A549 (cell line): ENCODE data around the gene SLC35F3. TPM values are rescaled to one million over a fixed set of nuclear protein-coding genes. Genes with fewer than 3 reads are reported as not detected.

Experiments
- ATAC-seq, 2 experiments: fragments of 200-7000 bp in 1 of 2; fragments of >200 bp in 1 of 2; cut with Nextera tagmentation in 1 of 2; cut with Tn5 transposase in 1 of 2; 3 replicates each; pipeline versions ENCODE4 v1.8.0 to v1.9.1; 2018 to 2020; ENCODE audit warnings: mild to moderate bottlenecking in 1 of 2, moderate library complexity in 1 of 2
- CTCF ChIA-PET: fragments of 300-600 bp; sonication (Branson Sonifier 250); formaldehyde crosslinking; extraction: SDS; loops from one replicate; lab custom pipeline; 2021; ENCODE audit warnings: antibody characterized with exemption, inconsistent platforms; lab: Yijun Ruan, JAX
- POLR2A ChIA-PET: fragments of 350-600 bp; formaldehyde crosslinking; extraction: SDS; loops from one replicate; lab custom pipeline; 2021; ENCODE audit warnings: antibody characterized with exemption, inconsistent platforms; lab: Yijun Ruan, JAX
- DNase-seq, 2 experiments: peaks; one replicate each; pipeline versions ENCODE4 v3.0.0 to v3.0.0-alpha.2; 2011 to 2016; ENCODE audit warnings: low read depth in 1 of 2, low spot score in 1 of 2
- FAIRE-seq: peaks from 2 replicates; lab custom pipeline; 2011; peaks lifted over from hg19 to GRCh38; lab: Jason Lieb, UNC
- H3K27ac ChIP-seq, 2 experiments: fragments of >200 bp; sonication (Bioruptor Twin); formaldehyde crosslinking; 3 replicates each; pipeline ENCODE4 v1.5.1; 2016 to 2017
- H3K4me1 ChIP-seq: fragments of >200 bp; sonication (Bioruptor Twin); formaldehyde crosslinking; 3 replicates; pipeline ENCODE4 v1.6.1; 2016
- H3K4me2 ChIP-seq: fragments of >200 bp; sonication (Bioruptor Twin); formaldehyde crosslinking; 3 replicates; pipeline ENCODE4 v1.6.1; 2016
- H3K4me3 ChIP-seq: fragments of >200 bp; sonication (Bioruptor Twin); formaldehyde crosslinking; 3 replicates; pipeline ENCODE4 v1.5.1; 2016
- H3K9me3 ChIP-seq: fragments of >200 bp; sonication (Bioruptor Twin); formaldehyde crosslinking; 3 replicates; pipeline ENCODE4 v1.6.1; 2016
- BCL3 ChIP-seq: fragments of >200 bp; sonication (Bioruptor Twin); formaldehyde crosslinking; IDR thresholded peaks from 3 replicates; pipeline ENCODE4 v1.6.1; 2016
- CHD4 ChIP-seq: fragments of 200-600 bp; sonication (generic); IDR thresholded peaks from 2 replicates; pipeline ENCODE4 v1.6.1; 2016; ENCODE audit warnings: antibody characterized with exemption, mild to moderate bottlenecking, borderline replicate concordance
- CTCF ChIP-seq: fragments of >200 bp; sonication (Bioruptor Twin); formaldehyde crosslinking; IDR thresholded peaks from 3 replicates; pipeline ENCODE4 v1.5.1; 2016
- EHF ChIP-seq: fragments of 250-450 bp; sonication (Bioruptor Pico); IDR thresholded peaks from 2 replicates; pipeline ENCODE4 v1.5.0; 2020; ENCODE audit warnings: mild to moderate bottlenecking
- EP300 ChIP-seq, 2 experiments: fragments of >200 bp; sonication (Bioruptor Twin); formaldehyde crosslinking; IDR thresholded peaks; 2 replicates in 1 of 2; 3 replicates in 1 of 2; pipeline ENCODE4 v1.6.1; 2016 to 2017
- ESRRA ChIP-seq: fragments of 150-350 bp; IDR thresholded peaks from 2 replicates; pipeline ENCODE4 v1.6.1; 2014; ENCODE audit warnings: mild to moderate bottlenecking, low read length, borderline replicate concordance
- FOSL2 ChIP-seq, 2 experiments: fragments of 450-650 bp in 1 of 2; fragments of >200 bp in 1 of 2; sonication (Bioruptor Twin) in 1 of 2; formaldehyde crosslinking; IDR thresholded peaks; 2 replicates each; pipeline versions ENCODE4 v1.5.0 to v1.6.1; 2016 to 2020; ENCODE audit warnings: mild to moderate bottlenecking in 1 of 2, moderate library complexity in 1 of 2
- GATA3 ChIP-seq: IDR thresholded peaks from 2 replicates; pipeline ENCODE4 v1.6.1; 2012; ENCODE audit warnings: borderline replicate concordance
- HOXB13 ChIP-seq: fragments of 250-450 bp; sonication (Bioruptor Pico); IDR thresholded peaks from 2 replicates; pipeline ENCODE4 v1.5.0; 2020; ENCODE audit warnings: low read depth, mild to moderate bottlenecking, moderate library complexity
- JUNB ChIP-seq: fragments of >200 bp; sonication (Bioruptor Twin); formaldehyde crosslinking; IDR thresholded peaks from 2 replicates; pipeline ENCODE4 v1.6.1; 2016
- MAFK ChIP-seq: fragments of 450-650 bp; IDR thresholded peaks from 2 replicates; pipeline ENCODE4 v1.6.1; 2014; ENCODE audit not compliant: partially characterized antibody
- MAX ChIP-seq: IDR thresholded peaks from 2 replicates; pipeline ENCODE4 v1.6.1; 2012
- NFE2L2 ChIP-seq: fragments of 150-350 bp; conservative IDR thresholded peaks from 2 replicates; pipeline ENCODE4 v1.6.1; 2014; ENCODE audit warnings: low read length
- PBX3 ChIP-seq: IDR thresholded peaks from 2 replicates; pipeline ENCODE4 v1.6.1; 2012
- POLR2A ChIP-seq: IDR thresholded peaks from 2 replicates; pipeline ENCODE4 v1.6.1; 2012; ENCODE audit warnings: mild to moderate bottlenecking, low read length
- RAD21 ChIP-seq, 2 experiments: fragments of >200 bp in 1 of 2; sonication (Bioruptor Twin) in 1 of 2; formaldehyde crosslinking in 1 of 2; IDR thresholded peaks in 1 of 2; conservative IDR thresholded peaks in 1 of 2; 2 replicates in 1 of 2; 3 replicates in 1 of 2; pipeline ENCODE4 v1.6.1; 2012 to 2018; ENCODE audit warnings: inconsistent platforms in 1 of 2
- WGBS: methylation state at CpG from one replicate; pipeline ENCODE4 v1.1.6; 2017; ENCODE audit errors: missing lambda C conversion rate; 5-methylcytosine and 5-hydroxymethylcytosine counted together
- polyA plus RNA-seq, 4 experiments: library from polyadenylated mRNA; depleted of rRNA in 3 of 4; stranded (reverse); fragments of >200 nt; fragmentation: RNase III in 1 of 4; extraction: RNeasy Plus Mini Kit Qiagen cat#74134 plus additional on column Dnase treatment in 1 of 4; gene quantifications; 2 replicates in 3 of 4; 3 replicates in 1 of 4; pipeline ENCODE4 v1.2.3, GENCODE V29; 2011 to 2017
- TF ChIP-seq, protein P1 (sequence below): IDR thresholded peaks from 2 replicates; pipeline ENCODE4 v1.6.1; 2012; ENCODE audit warnings: low read depth, borderline replicate concordance

Gene SLC35F3
- polyA plus RNA-seq, 2 of the 4 experiments (the other 2 are of a cell fraction) = 5.5 to 7.8 TPM

DNA sequence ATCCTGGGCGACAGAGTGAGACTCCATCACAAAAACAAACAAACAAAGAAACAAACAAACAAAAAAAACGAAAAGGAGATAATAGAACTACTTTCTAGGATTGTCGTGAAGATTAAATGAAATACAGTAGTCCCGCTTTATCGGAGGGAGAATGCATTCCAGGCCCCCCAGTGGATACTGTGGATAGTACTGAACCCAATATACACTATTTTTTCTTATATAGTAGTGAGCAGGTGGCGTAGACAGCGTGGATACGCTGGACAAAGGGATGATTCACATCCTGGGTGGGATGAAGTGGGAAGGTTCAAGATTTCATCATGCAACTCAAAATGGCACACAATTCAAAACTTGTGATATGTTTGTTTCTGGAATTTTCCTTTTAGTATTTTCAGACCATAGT is 8.0 kb downstream of the SLC35F3 start:
- 83% methylated on average over 8 of the region's 8 CpGs for WGBS
- POLR2A ChIA-PET = no interaction called here
- H3K4me1 ChIP-seq = peaks cover 63% of the 10 kb centered on the region
- FAIRE-seq (no peak), DNase-seq (no peak), ATAC-seq (no peak)
- TF ChIP-seq MAFK = no peak
- TF ChIP-seq NFE2L2 = no peak
- no peak for TF ChIP-seq EHF (CRISPR knock-in tag)
- TF ChIP-seq HOXB13 (CRISPR knock-in tag) = no peak
- no peak for TF ChIP-seq CHD4
- no peak for TF ChIP-seq CTCF
- TF ChIP-seq BCL3 = no peak
- no peak for TF ChIP-seq RAD21 (conservative IDR thresholded peaks at IDR 0.05 in 1 of 2, IDR thresholded peaks at IDR 0.05 in 1 of 2)
- H3K4me3 ChIP-seq = no peak overlapping the region
- H3K4me2 ChIP-seq = 0 out of 3 replicates have a peak overlapping the region, but pooled peaks have one; percentile 9
- CTCF ChIA-PET = interaction anchor here (3.0 kb wide), 1 partner anchor 8 kb away, joined by 23 read pairs; the partner anchor contains the start of gene SLC35F3
- H3K27ac ChIP-seq = peak overlapping the region in 1 of 2 experiments; percentile 94; a peak in 3 of 6 replicates
- H3K9me3 ChIP-seq = 0 out of 3 replicates have a peak, but pooled peaks cover 6% of the 10 kb centered on the region

GRCh38 chr1:233912909-233913308 is 8.4 kb downstream of the SLC35F3 start:
- TF ChIP-seq GATA3 = 0 out of 2 replicates have a peak, but pooled peaks have one; percentile 16
- no peak for TF ChIP-seq BCL3
- WGBS = 81% methylated on average over 4 of the region's 4 CpGs
- no peak overlapping the region for H3K4me3 ChIP-seq
- CTCF ChIA-PET = interaction anchor here (1.5 to 3.0 kb wide), 2 partner anchors 9 to 472 kb away, joined by 4 to 23 read pairs; partner anchors contain the start of gene SLC35F3
- no peak for ATAC-seq
- no peak for FAIRE-seq
- no peak for DNase-seq
- H3K9me3 ChIP-seq = 0 out of 3 replicates have a peak, but pooled peaks cover 6% of the 10 kb centered on the region
- POLR2A ChIA-PET = no interaction called here
- peak overlapping the region in 1 of 2 experiments; percentile 94; a peak in 3 of 6 replicates for H3K27ac ChIP-seq
- 0 out of 3 replicates have a peak overlapping the region, but pooled peaks have one; percentile 9 for H3K4me2 ChIP-seq
- peaks cover 63% of the 10 kb centered on the region for H3K4me1 ChIP-seq

- Histone ChIP-seq H3K4me3 (no peak overlapping the region), H3K4me2 (peak overlapping the region; percentile 55), H3K27ac (peak overlapping the region; percentile 49 to 77; a peak in 5 of 6 replicates), H3K9me3 (0 out of 3 replicates have a peak, but pooled peaks cover 6% of the 10 kb centered on the region), H3K4me1 (peaks cover 58% of the 10 kb centered on the region)
- FAIRE-seq (no peak), DNase-seq (peak in 1 of 2 experiments; percentile 55), ATAC-seq (peak; percentile 33 to 52; a peak in 3 of 6 replicates)
- CTCF ChIA-PET = interaction anchor here (1.0 to 3.3 kb wide), 6 partner anchors 8 to 393 kb away, joined by 3 to 12 read pairs (median 6); partner anchors contain the start of gene SLC35F3
- POLR2A ChIA-PET = no interaction called here
- WGBS = 3% methylated on average over 5 of the region's 5 CpGs
- TF ChIP-seq EP300 (IDR thresholded peaks at IDR 0.05) (peak in 1 of 2 experiments; percentile 31; a peak in 1 of 5 replicates), GATA3 (peak; percentile 63; the same call in 1 of the 2 replicates), ESRRA (no peak), JUNB (peak; percentile 87), PBX3 (no peak), MAX (peak; percentile 87), NFE2L2 (no peak), POLR2A (no peak), RAD21 (conservative IDR thresholded peaks at IDR 0.05 in 1 of 2, IDR thresholded peaks at IDR 0.05 in 1 of 2) (peak; percentile 41 to 49; a peak in 4 of 5 replicates), FOSL2 (IDR thresholded peaks at IDR 0.05) (peak; percentile 52; the same call in 1 of the 2 replicates), FOSL2 (CRISPR knock-in tag; IDR thresholded peaks at IDR 0.05) (peak; percentile 77)
- TF ChIP-seq, protein P1, sequence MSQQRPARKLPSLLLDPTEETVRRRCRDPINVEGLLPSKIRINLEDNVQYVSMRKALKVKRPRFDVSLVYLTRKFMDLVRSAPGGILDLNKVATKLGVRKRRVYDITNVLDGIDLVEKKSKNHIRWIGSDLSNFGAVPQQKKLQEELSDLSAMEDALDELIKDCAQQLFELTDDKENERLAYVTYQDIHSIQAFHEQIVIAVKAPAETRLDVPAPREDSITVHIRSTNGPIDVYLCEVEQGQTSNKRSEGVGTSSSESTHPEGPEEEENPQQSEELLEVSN = peak; percentile 67; the same call in 1 of the 2 replicates
Measured at GRCh38 chr1:233916706-233917105, 12.2 kb downstream of the SLC35F3 start.
